OCI-LY7 (cell line): Measurements from ENCODE around the gene HDAC9. TPM values are rescaled to one million over a fixed set of nuclear protein-coding genes. Genes with fewer than 3 reads are reported as not detected.

ENCODE experiments used
- BruUV-seq: library from RNA; stranded (reverse); fragments of 400-500 nt; replicated peaks from 2 replicates; lab custom pipeline; 2021; lab: Mats Ljungman, UMichigan
- CTCF ChIA-PET: fragments of 300-600 bp; sonication (Branson Sonifier 250); formaldehyde crosslinking; loops from one replicate; lab custom pipeline; 2022; ENCODE audit warnings: antibody characterized with exemption; ENCODE audit not compliant: unreplicated experiment; lab: Charles Lee
- POLR2A ChIA-PET: fragments of 300-600 bp; sonication (Branson Sonifier 250); formaldehyde crosslinking; loops from one replicate; lab custom pipeline; 2022; ENCODE audit warnings: antibody characterized with exemption; lab: Charles Lee
- DNase-seq: peaks from one replicate; pipeline ENCODE4 v3.0.0-alpha.2; 2015; ENCODE audit warnings: low spot score
- H2AFZ ChIP-seq: fragments of 200-600 bp; sonication (generic), shearing (Covaris generic); 2 replicates; pipeline ENCODE4 v1.6.1; 2014; ENCODE audit warnings: mild to moderate bottlenecking, antibody characterized with exemption, low read length, moderate library complexity
- H3K27ac ChIP-seq: fragments of 200-600 bp; sonication (generic); 2 replicates; pipeline ENCODE4 v1.5.1; 2014; ENCODE audit warnings: mixed run types, low read depth, mild to moderate bottlenecking, moderate library complexity, low read length, inconsistent platforms; ENCODE audit not compliant: poor library complexity, severe bottlenecking
- H3K36me3 ChIP-seq: fragments of 200-600 bp; sonication (generic); 2 replicates; pipeline ENCODE4 v1.6.1; 2014; ENCODE audit warnings: mild to moderate bottlenecking, antibody characterized with exemption, low read length, moderate library complexity, mixed read lengths; ENCODE audit not compliant: insufficient read depth
- H3K4me1 ChIP-seq: fragments of 200-600 bp; sonication (generic); 2 replicates; pipeline ENCODE4 v1.5.1; 2014; ENCODE audit warnings: mild to moderate bottlenecking, low read length; ENCODE audit not compliant: insufficient read depth, poor library complexity, severe bottlenecking
- H3K4me2 ChIP-seq: fragments of 200-600 bp; sonication (generic); 2 replicates; pipeline ENCODE4 v1.6.1; 2014; ENCODE audit warnings: mild to moderate bottlenecking, low read length
- H3K4me3 ChIP-seq: fragments of 200-600 bp; sonication (generic); 2 replicates; pipeline ENCODE4 v1.5.1; 2014; ENCODE audit warnings: mild to moderate bottlenecking, low read depth, low read length; ENCODE audit not compliant: poor library complexity, severe bottlenecking
- H3K79me2 ChIP-seq: fragments of 200-600 bp; sonication (generic); 2 replicates; pipeline ENCODE4 v1.6.1; 2016; ENCODE audit warnings: low read depth, mild to moderate bottlenecking, low read length, moderate library complexity, mixed read lengths; ENCODE audit not compliant: insufficient read depth
- H3K9me2 ChIP-seq: fragments of 200-600 bp; sonication (generic); 2 replicates; pipeline ENCODE4 v1.6.1; 2016; ENCODE audit warnings: mild to moderate bottlenecking, low read length, mixed read lengths; ENCODE audit not compliant: insufficient read depth
- H3K9me3 ChIP-seq: fragments of 200-600 bp; sonication (generic); 2 replicates; pipeline ENCODE4 v1.6.1; 2014; ENCODE audit warnings: mild to moderate bottlenecking, mixed run types, low read length, mixed read lengths
- H4K20me1 ChIP-seq: fragments of 200-600 bp; sonication (generic); 2 replicates; pipeline ENCODE4 v1.6.1; 2014; ENCODE audit warnings: mild to moderate bottlenecking, antibody characterized with exemption, low read length, moderate library complexity, mixed read lengths; ENCODE audit not compliant: insufficient read depth
- CTCF ChIP-seq: fragments of 200-600 bp; sonication (generic); conservative IDR thresholded peaks from 2 replicates; pipeline ENCODE4 v1.5.1; 2014; ENCODE audit warnings: mild to moderate bottlenecking, antibody characterized with exemption, low read length, moderate library complexity, mixed read lengths
- EZH2phosphoT487 ChIP-seq: fragments of 200-600 bp; sonication (generic); IDR thresholded peaks from 2 replicates; pipeline ENCODE4 v1.6.1; 2018; ENCODE audit warnings: low read depth, borderline replicate concordance, mild to moderate bottlenecking, mixed run types, antibody characterized with exemption, low read length, moderate library complexity, mixed read lengths
- intact Hi-C: fragments of 100-400 bp; cut with micrococcal nuclease; formaldehyde crosslinking; loops from one replicate; pipeline ENCODE4 v1.10.0; 2022; ENCODE audit not compliant: unreplicated experiment
- total RNA-seq, 2 experiments: library from RNA; depleted of rRNA in 1 of 2; stranded (reverse); fragments of >200 nt in 1 of 2; shearing (Covaris generic) in 1 of 2; gene quantifications; 2 replicates each; pipeline ENCODE4 v1.2.3, GENCODE V29; 2014 to 2022

Gene HDAC9
- total RNA-seq, 2 experiments from 2014 or later: 58.8 to 91.7 TPM

DNA sequence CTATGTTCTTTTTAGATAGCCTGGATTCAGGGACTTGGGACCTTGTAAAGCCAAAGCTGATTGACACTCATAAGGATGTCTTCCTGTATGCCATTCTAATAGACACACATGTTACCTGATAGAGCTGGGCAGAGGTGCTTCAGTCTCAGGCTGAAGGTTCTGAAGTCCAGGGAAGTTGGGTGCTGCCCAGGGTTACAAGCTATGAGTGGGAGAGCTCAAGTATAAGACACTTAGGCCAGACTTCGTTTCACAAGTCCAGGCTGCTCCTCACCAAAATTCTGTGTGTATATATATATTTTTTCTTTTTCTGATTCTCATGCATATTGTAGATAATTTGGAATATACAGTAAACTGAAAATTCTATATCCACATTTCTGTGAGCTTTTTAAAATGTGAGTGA, 144.2 kb downstream of the HDAC9 start:
- TF ChIP-seq EZH2phosphoT487 (no peak), CTCF (no peak)
- CTCF ChIA-PET: no interaction called here

DNA sequence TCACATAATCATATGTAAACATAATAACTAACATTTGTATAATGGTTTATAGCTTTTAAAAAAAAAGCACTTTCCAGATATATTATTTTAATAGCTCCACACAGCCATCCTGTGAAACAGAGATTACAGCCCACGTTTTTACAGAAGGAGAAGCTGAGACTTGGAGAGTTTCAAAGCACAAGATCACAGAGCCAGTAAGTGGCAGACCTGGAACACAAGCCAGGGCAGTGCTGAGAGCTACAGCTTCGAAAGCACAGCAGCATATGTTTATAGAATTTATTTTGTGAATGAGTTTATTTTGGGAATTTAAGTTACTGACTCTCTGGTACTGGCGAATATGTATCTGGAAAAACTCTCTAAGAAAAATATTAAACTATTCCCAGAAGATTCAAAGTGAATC, 149.4 kb downstream of the HDAC9 start:
- Histone ChIP-seq H3K4me3 (no peak overlapping the region), H3K9me3 (no peaks in the 10 kb centered on the region), H3K27ac (no peak overlapping the region), H3K4me1 (no peaks in the 10 kb centered on the region), H3K36me3 (peaks cover 83% of the 10 kb centered on the region), H2AFZ (no peak overlapping the region), H3K4me2 (no peak overlapping the region), H4K20me1 (no peaks in the 10 kb centered on the region), H3K79me2 (no peaks in the 10 kb centered on the region), H3K9me2 (no peaks in the 10 kb centered on the region)
- no peak for TF ChIP-seq CTCF
- TF ChIP-seq EZH2phosphoT487: no peak
- ChIA-PET CTCF (no interaction called here), POLR2A (interaction anchor here (1.8 kb wide), 1 partner anchor 9 kb away, joined by 10 read pairs; no protein-coding TSS in a partner anchor)
- BruUV-seq: no TSS peak
- no peak for DNase-seq
- intact Hi-C loops: no loop called here

More for the DNA sequence above, 144.2 kb downstream of the HDAC9 start:
- no peaks in the 10 kb centered on the region for H3K9me2 ChIP-seq
- no peaks in the 10 kb centered on the region for H3K4me1 ChIP-seq
- DNase-seq: no peak
- intact Hi-C loops: no loop called here
- no peaks in the 10 kb centered on the region for H3K9me3 ChIP-seq
- no peaks in the 10 kb centered on the region for H3K79me2 ChIP-seq
- no peak overlapping the region for H3K4me3 ChIP-seq
- POLR2A ChIA-PET: interaction anchor here (0.6 to 1.6 kb wide), 5 partner anchors 11 to 1663 kb away, joined by 3 to 7 read pairs (median 3); no protein-coding TSS in a partner anchor
- H4K20me1 ChIP-seq: no peaks in the 10 kb centered on the region
- no peak overlapping the region for H3K4me2 ChIP-seq
- H2AFZ ChIP-seq: no peak overlapping the region
- BruUV-seq: no TSS peak
- H3K36me3 ChIP-seq: peaks cover 73% of the 10 kb centered on the region
- no peak overlapping the region for H3K27ac ChIP-seq

DNA sequence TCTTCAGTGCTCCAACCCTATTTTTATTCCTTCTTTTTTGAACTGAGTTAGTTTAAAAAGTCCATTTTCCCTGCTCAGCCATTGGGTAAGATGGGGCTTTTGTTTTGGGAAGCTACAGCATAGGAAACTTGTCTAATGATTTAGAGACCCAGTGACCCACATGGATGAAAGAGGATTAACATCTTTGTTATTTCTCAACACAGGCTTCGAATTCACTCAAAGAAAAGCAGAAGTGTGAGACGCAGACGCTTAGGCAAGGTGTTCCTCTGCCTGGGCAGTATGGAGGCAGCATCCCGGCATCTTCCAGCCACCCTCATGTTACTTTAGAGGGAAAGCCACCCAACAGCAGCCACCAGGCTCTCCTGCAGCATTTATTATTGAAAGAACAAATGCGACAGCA, 152.0 kb downstream of the HDAC9 start:
- H3K9me2 ChIP-seq: no peaks in the 10 kb centered on the region
- ChIA-PET POLR2A (no interaction called here), CTCF (no interaction called here)
- H3K4me2 ChIP-seq: no peak overlapping the region
- H3K4me3 ChIP-seq: no peak overlapping the region
- no peaks in the 10 kb centered on the region for H3K4me1 ChIP-seq
- H2AFZ ChIP-seq: no peak overlapping the region
- peaks cover 80% of the 10 kb centered on the region for H3K36me3 ChIP-seq
- H3K9me3 ChIP-seq: no peaks in the 10 kb centered on the region
- no TSS peak for BruUV-seq
- TF ChIP-seq CTCF (no peak), EZH2phosphoT487 (no peak)
- H4K20me1 ChIP-seq: no peaks in the 10 kb centered on the region
- DNase-seq: no peak
- intact Hi-C loops: no loop called here
- no peak overlapping the region for H3K27ac ChIP-seq
- no peaks in the 10 kb centered on the region for H3K79me2 ChIP-seq
